GM04504 (cell line): ENCODE data around the gene TECPR2.

Experiments
- DNase-seq: peaks from one replicate; pipeline ENCODE4 v3.0.0-alpha.2; 2012; ENCODE audit warnings: low read depth

The TECPR2 gene

DNA sequence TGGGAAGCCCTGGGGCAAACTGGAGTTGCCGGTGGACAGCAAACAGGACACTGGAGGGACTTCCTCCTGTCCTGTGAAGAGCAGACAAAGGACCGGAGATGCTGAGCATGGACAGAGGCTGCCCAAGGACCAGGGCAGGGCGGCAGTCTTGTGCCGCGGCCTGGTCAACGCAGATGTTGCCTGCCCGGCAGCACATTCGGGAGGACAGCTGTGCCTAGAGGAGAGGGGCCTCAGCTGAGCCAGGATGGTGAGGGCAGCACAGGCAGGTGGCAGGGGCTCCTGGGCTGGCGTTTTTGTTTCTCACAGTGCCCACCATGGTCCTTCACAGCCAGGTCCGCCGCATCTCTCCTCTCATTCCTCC, 133.6 kb downstream of the TECPR2 start:
- DNase-seq = no peak

GRCh38 chr14:102496958-102497744, 134.4 kb downstream of the TECPR2 start:
- DNase-seq = no peak

GRCh38 chr14:102497998-102498677, 135.4 kb downstream of the TECPR2 start:
- no peak for DNase-seq

- DNase-seq = no peak
Measured at GRCh38 chr14:102498678-102499265, 136.0 kb downstream of the TECPR2 start.

DNA sequence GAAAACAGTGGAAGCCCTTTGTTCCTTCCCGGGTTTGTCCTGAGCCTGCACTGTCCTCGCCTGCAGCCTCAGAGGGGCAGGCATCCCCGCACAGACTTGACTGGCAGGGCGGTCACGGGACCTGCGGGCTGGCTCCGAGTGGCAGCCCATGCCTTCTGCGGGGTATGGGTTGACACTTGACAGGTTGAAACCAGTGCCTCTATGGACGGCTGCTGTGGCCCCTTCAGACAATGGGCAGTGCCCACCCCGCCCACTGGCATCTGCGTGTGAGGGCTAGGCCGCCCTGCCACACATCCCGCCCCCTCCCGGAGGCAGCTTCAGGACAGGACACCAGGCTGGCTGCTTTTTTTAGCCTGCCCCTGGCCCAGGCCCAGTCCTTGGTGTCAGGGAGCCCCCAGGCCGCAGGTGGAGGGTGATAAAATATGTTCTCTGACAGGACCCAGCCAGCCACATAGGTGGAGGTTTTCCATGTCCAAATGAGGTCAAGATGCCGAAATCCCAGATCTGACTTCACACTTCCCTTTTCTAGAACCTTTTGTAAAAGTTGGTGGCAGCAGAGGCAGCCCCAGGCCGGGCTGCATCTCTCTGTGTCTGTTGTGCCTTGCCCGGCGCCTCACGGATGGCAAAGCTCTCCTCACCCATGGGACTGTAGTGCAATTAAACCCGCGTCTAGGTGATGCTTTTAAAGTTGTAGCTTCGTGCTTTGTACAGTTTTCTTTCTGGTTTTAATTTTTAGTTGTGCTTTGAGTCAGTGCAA, 136.8 kb downstream of the TECPR2 start:
- no peak for DNase-seq

GRCh38 chr14:102500158-102500662, 137.5 kb downstream of the TECPR2 start:
- DNase-seq = peak; percentile 74

DNA sequence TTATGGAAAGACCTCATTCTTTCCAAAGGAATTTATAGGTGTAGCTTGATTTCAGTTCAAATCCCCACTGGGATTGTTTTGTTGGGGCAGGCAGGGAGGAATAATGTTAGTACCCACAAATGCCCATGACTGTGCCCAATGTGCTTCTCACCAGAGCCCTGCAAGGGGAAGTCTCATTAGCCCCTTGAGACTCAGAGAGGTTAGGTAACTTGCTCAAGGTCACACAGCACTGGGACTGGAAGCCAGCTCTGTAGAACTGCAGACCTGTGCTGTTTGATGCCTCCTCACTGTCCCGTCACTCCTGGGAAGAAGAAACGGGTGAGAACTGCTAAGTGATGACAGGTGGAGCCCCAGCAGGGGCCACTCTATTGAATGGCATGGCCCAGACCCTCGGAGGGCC, 138.0 kb downstream of the TECPR2 start:
- no peak for DNase-seq

GRCh38 chr14:102501751-102502315, 139.1 kb downstream of the TECPR2 start:
- no peak for DNase-seq

- DNase-seq = no peak
Measured at GRCh38 chr14:102502571-102502970, 139.8 kb downstream of the TECPR2 start.

- no peak for DNase-seq
Measured at GRCh38 chr14:102503641-102504327, 141.0 kb downstream of the TECPR2 start.

DNA sequence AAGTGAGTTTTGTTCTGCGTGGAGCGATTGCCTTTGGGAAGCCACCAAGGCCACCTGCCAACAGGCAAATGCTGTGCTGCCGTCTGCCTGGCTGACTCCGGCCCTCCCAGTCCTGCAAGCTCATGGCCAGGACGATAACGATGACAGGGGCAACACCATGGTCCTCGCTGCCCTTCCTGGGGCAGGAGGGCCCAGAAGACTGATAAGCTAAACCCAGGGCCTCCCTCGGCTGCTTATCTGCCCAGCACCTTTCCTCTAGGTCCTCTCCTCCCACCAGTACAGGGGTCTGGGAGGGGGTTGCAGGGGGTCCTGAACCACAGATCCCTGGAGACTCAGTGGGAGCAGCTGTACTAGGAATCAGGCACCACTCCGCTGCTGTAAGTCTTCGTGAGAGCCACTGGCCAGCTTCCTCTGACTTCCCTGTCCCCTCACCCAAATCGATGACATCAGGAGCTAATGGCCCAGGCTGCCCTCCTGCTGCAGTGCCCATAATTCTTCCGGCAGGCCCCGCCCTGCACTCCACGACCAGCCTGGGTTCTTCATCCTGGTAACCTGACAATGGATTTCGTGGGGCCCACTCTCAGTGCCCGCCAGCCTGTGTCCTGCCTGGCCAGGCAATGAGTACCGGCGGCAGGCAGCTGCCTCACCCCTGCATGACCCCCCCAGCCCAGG, 141.7 kb downstream of the TECPR2 start:
- no peak for DNase-seq

GRCh38 chr14:102505000-102505619, 142.4 kb downstream of the TECPR2 start:
- no peak for DNase-seq

- DNase-seq = no peak
Measured at GRCh38 chr14:102505775-102506625, 143.3 kb downstream of the TECPR2 start.

- no peak for DNase-seq
Measured at GRCh38 chr14:102506626-102506925, 143.8 kb downstream of the TECPR2 start.

DNA sequence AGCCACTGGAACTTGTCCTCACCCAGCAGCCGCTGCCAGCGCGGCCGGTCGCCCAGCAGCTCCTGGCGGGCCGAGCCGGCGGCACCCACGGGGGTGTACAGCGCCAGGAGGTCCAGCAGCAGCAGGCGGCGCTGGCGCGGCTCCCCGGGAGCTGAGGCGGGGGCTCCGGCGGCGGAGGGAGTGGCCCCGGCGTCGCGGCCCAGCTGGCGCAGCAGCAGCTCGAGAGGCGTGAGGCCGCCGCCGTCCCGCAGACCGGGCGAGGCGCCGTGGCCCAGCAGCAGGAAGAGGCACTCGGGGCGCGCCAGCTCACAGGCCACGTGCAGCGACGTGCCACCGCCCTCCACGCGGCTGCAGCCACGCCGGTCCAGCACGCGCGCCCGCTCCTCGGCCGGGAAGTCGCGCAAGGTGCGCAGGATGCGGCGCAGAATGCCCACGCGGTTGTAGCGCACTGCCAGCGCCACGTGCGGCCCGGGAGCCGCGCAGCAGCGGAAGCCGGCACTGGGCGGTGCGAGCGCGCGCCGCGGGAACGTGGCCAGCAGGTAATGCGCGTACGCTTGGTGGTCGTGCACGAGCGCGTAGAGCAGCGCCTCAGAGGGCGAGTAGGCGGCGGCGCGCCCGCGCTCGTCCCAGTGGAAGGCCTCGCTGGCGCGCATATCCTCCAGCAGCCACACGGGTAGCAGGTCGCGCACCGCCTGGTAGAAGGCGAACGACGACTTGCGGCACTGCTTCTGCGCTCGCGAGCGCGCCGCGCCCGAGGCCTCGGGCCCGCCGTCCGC, 144.5 kb downstream of the TECPR2 start:
- no peak for DNase-seq

- no peak for DNase-seq
Measured at GRCh38 chr14:102507857-102508312, 145.1 kb downstream of the TECPR2 start.

GRCh38 chr14:102508410-102508773, 145.7 kb downstream of the TECPR2 start:
- DNase-seq = no peak
